Chondrocyte (in vitro differentiated cells): ENCODE results near the gene ERP44. TPM values are rescaled to one million over a fixed set of nuclear protein-coding genes. Genes with fewer than 3 reads are reported as not detected.
A peak's percentile ranks its signal among the peaks of the same experiment; 100 is the strongest.

Experiments used
- DNase-seq: peaks from one replicate; pipeline ENCODE4 v3.0.0; 2021; ENCODE audit warnings: mixed read lengths, low spot score
- H3K27ac Mint-ChIP-seq: one replicate; pipeline ENCODE4 v1.8.0; 2021; ENCODE audit warnings: mild to moderate bottlenecking, moderate library complexity, mixed read lengths; ENCODE audit not compliant: unreplicated experiment
- H3K27me3 Mint-ChIP-seq: 2 replicates; pipeline ENCODE4 v1.8.0; 2021; ENCODE audit warnings: low read depth, mixed read lengths
- H3K36me3 Mint-ChIP-seq: 2 replicates; pipeline ENCODE4 v1.8.0; 2021; ENCODE audit warnings: low read depth, mixed read lengths
- H3K4me1 Mint-ChIP-seq: 2 replicates; pipeline ENCODE4 v1.8.0; 2021; ENCODE audit warnings: low read depth, mild to moderate bottlenecking, mixed read lengths
- H3K4me3 Mint-ChIP-seq: one replicate; pipeline ENCODE4 v1.8.0; 2021; ENCODE audit warnings: mild to moderate bottlenecking, moderate library complexity, mixed read lengths; ENCODE audit not compliant: unreplicated experiment
- H3K9me3 Mint-ChIP-seq: 2 replicates; pipeline ENCODE4 v1.8.0; 2021; ENCODE audit warnings: low read depth, mixed read lengths
- CTCF ChIP-seq: fragments of 200-600 bp; sonication (generic); IDR thresholded peaks from 2 replicates; pipeline ENCODE4 v1.5.0; 2021; ENCODE audit warnings: antibody characterized with exemption, mild to moderate bottlenecking, moderate library complexity
- total RNA-seq: library from RNA; stranded (reverse); gene quantifications from 3 replicates; pipeline ENCODE4 v1.2.1, GENCODE V29; 2021

Gene ERP44
- total RNA-seq, 1 donor from 2014 or later: 16.6 TPM

GRCh38 chr9:100125236-100125635 lies 26.4 kb upstream of the ERP44 start:
- no peak overlapping the region for H3K4me3 Mint-ChIP-seq
- no peaks in the 10 kb centered on the region for H3K27me3 Mint-ChIP-seq
- H3K9me3 Mint-ChIP-seq: no peaks in the 10 kb centered on the region
- no peak for TF ChIP-seq CTCF
- no peak overlapping the region for H3K27ac Mint-ChIP-seq
- peaks cover 7% of the 10 kb centered on the region for H3K36me3 Mint-ChIP-seq
- no peak for DNase-seq
- H3K4me1 Mint-ChIP-seq: peaks cover 19% of the 10 kb centered on the region

GRCh38 chr9:100120286-100120685 lies 21.5 kb upstream of the ERP44 start:
- Mint-ChIP-seq H3K36me3 (peaks cover 5% of the 10 kb centered on the region), H3K27me3 (no peaks in the 10 kb centered on the region), H3K9me3 (no peaks in the 10 kb centered on the region), H3K4me3 (no peak overlapping the region), H3K27ac (no peak overlapping the region), H3K4me1 (peaks cover 7% of the 10 kb centered on the region)
- no peak for TF ChIP-seq CTCF
- DNase-seq: no peak

- H3K4me3 Mint-ChIP-seq: no peak overlapping the region
- H3K9me3 Mint-ChIP-seq: no peaks in the 10 kb centered on the region
- no peaks in the 10 kb centered on the region for H3K27me3 Mint-ChIP-seq
- no peak overlapping the region for H3K27ac Mint-ChIP-seq
- H3K36me3 Mint-ChIP-seq: peaks cover 5% of the 10 kb centered on the region
- no peak for TF ChIP-seq CTCF
- peaks cover 14% of the 10 kb centered on the region for H3K4me1 Mint-ChIP-seq
- DNase-seq: no peak
These were observed 18.5 kb upstream of the ERP44 start for GRCh38 chr9:100117316-100117715.

- Mint-ChIP-seq H3K9me3 (no peaks in the 10 kb centered on the region), H3K36me3 (peaks cover 6% of the 10 kb centered on the region), H3K27ac (no peak overlapping the region), H3K4me1 (peaks cover 19% of the 10 kb centered on the region), H3K27me3 (no peaks in the 10 kb centered on the region), H3K4me3 (no peak overlapping the region)
- TF ChIP-seq CTCF: no peak
- no peak for DNase-seq
These were observed 14.0 kb upstream of the ERP44 start for GRCh38 chr9:100112677-100113336.

- no peak for TF ChIP-seq CTCF
- Mint-ChIP-seq H3K27ac (peak overlapping the region; percentile 79), H3K27me3 (no peaks in the 10 kb centered on the region), H3K9me3 (no peaks in the 10 kb centered on the region), H3K4me3 (no peak overlapping the region), H3K4me1 (peaks cover 19% of the 10 kb centered on the region), H3K36me3 (peaks cover 6% of the 10 kb centered on the region)
- no peak for DNase-seq
These were observed 12.4 kb upstream of the ERP44 start for GRCh38 chr9:100111235-100111634.
